HG03135 (cell line): ENCODE measurements around the gene DYNLRB1.
A peak's percentile ranks its signal among the peaks of the same experiment; 100 is the strongest.
"Not testable (repeated sequence)": the region's sequence is repeated elsewhere in the genome, so short reads cannot be mapped to it uniquely, and the experiment has no call there.

Experiments used
- ATAC-seq: cut with Tn5 transposase; IDR thresholded peaks from one replicate; pipeline ENCODE4 v1.9.1; 2021; ENCODE audit warnings: mild to moderate bottlenecking, moderate library complexity; ENCODE audit not compliant: unreplicated experiment

The DYNLRB1 gene

GRCh38 chr20:34516247-34517113 is at the start of gene DYNLRB1:
TSS of gene DYNLRB1 (plus strand) at chr20:34516422. CDS start at chr20:34516459, 37 bp downstream.
- ATAC-seq: peak; percentile 61

GRCh38 chr20:34468951-34469350 is 47.3 kb upstream of the DYNLRB1 start:
- ATAC-seq: no peak

GRCh38 chr20:34472246-34472925 is 43.8 kb upstream of the DYNLRB1 start:
- ATAC-seq: no peak

GRCh38 chr20:34473262-34473883 is 42.8 kb upstream of the DYNLRB1 start:
- ATAC-seq: no peak

GRCh38 chr20:34475979-34476736 is 40.1 kb upstream of the DYNLRB1 start:
- ATAC-seq: no peak

- ATAC-seq: no peak
Observed at GRCh38 chr20:34479627-34480026, 36.6 kb upstream of the DYNLRB1 start.

- not testable (repeated sequence) for ATAC-seq
Observed at GRCh38 chr20:34482154-34482553, 34.1 kb upstream of the DYNLRB1 start.

- ATAC-seq: not testable (repeated sequence)
Observed at GRCh38 chr20:34483585-34484220, 32.5 kb upstream of the DYNLRB1 start.

GRCh38 chr20:34485068-34485634 is 31.1 kb upstream of the DYNLRB1 start:
- no peak for ATAC-seq

- ATAC-seq: no peak
Observed at GRCh38 chr20:34491226-34491931, 24.8 kb upstream of the DYNLRB1 start.

GRCh38 chr20:34491932-34492509 is 24.2 kb upstream of the DYNLRB1 start:
- ATAC-seq: no peak

GRCh38 chr20:34493646-34494045 is 22.6 kb upstream of the DYNLRB1 start:
- no peak for ATAC-seq

GRCh38 chr20:34495307-34495706 is 20.9 kb upstream of the DYNLRB1 start:
- ATAC-seq: no peak

GRCh38 chr20:34495916-34496315 is 20.3 kb upstream of the DYNLRB1 start:
- no peak for ATAC-seq

GRCh38 chr20:34497596-34497995 is 18.6 kb upstream of the DYNLRB1 start:
- ATAC-seq: not testable (repeated sequence)

GRCh38 chr20:34500823-34501222 is 15.4 kb upstream of the DYNLRB1 start:
- ATAC-seq: no peak

GRCh38 chr20:34506480-34506879 is 9.7 kb upstream of the DYNLRB1 start:
- no peak for ATAC-seq

- ATAC-seq: no peak
Observed at GRCh38 chr20:34507702-34508413, 8.4 kb upstream of the DYNLRB1 start.
